HG03439 (cell line): ENCODE data around the gene MLYCD.

Experiments
- ATAC-seq: cut with Tn5 transposase; IDR thresholded peaks from one replicate; pipeline ENCODE4 v1.9.1; 2021; ENCODE audit warnings: mild to moderate bottlenecking, moderate library complexity; ENCODE audit not compliant: unreplicated experiment

Gene MLYCD

GRCh38 chr16:83925095-83925905 lies 26.4 kb downstream of the MLYCD start:
- no peak for ATAC-seq

GRCh38 chr16:83925957-83926725 lies 27.2 kb downstream of the MLYCD start:
- no peak for ATAC-seq

- no peak for ATAC-seq
Observed at GRCh38 chr16:83926726-83927397, 27.9 kb downstream of the MLYCD start.

- ATAC-seq, result no peak
Observed at GRCh38 chr16:83928341-83929055, 29.6 kb downstream of the MLYCD start.

GRCh38 chr16:83929811-83930555 lies 31.1 kb downstream of the MLYCD start:
- no peak for ATAC-seq

- ATAC-seq, result no peak
Observed at GRCh38 chr16:83930730-83931500, 32.0 kb downstream of the MLYCD start.

GRCh38 chr16:83931556-83931955 lies 32.6 kb downstream of the MLYCD start:
- no peak for ATAC-seq

- ATAC-seq, result no peak
Observed at GRCh38 chr16:83932304-83932703, 33.4 kb downstream of the MLYCD start.

- no peak for ATAC-seq
Observed at GRCh38 chr16:83932955-83933673, 34.2 kb downstream of the MLYCD start.

GRCh38 chr16:83933885-83934683 lies 35.2 kb downstream of the MLYCD start:
- ATAC-seq, result no peak

GRCh38 chr16:83934684-83934977 lies 35.7 kb downstream of the MLYCD start:
- ATAC-seq, result no peak

GRCh38 chr16:83935005-83935857 lies 36.3 kb downstream of the MLYCD start:
- no peak for ATAC-seq

- ATAC-seq, result no peak
Observed at GRCh38 chr16:83935858-83936255, 36.9 kb downstream of the MLYCD start.

- no peak for ATAC-seq
Observed at GRCh38 chr16:83936581-83937165, 37.8 kb downstream of the MLYCD start.

- no peak for ATAC-seq
Observed at GRCh38 chr16:83937267-83937666, 38.4 kb downstream of the MLYCD start.

- no peak for ATAC-seq
Observed at GRCh38 chr16:83937922-83938885, 39.3 kb downstream of the MLYCD start.
